Measurements from ENCODE around the gene FETUB. TPM values are rescaled to one million over a fixed set of nuclear protein-coding genes. Genes with fewer than 3 reads are reported as not detected.

The FETUB gene
- total RNA-seq, 1 experiment from 2014 or later = not detected

- TF ChIP-seq ELF1 (IDR thresholded peaks at IDR 0.05; ENCODE audit: borderline replicate concordance, low read depth) (no peak), CBX3 (IDR thresholded peaks at IDR 0.05; ENCODE audit: low read depth) (no peak), REST (IDR thresholded peaks at IDR 0.05; ENCODE audit: low read depth) (no peak), SP1 (IDR thresholded peaks at IDR 0.05; ENCODE audit: low read depth) (no peak), SRF (IDR thresholded peaks at IDR 0.05; ENCODE audit: low read depth) (no peak), TCF7L2 (IDR thresholded peaks at IDR 0.05; ENCODE audit: borderline replicate concordance, extremely low read depth, insufficient read depth, insufficient read length) (no peak)
These were observed 53.6 kb downstream of the FETUB start (continued) for GRCh38 chr3:186693843-186694242.

GRCh38 chr3:186694288-186695032 is 54.3 kb downstream of the FETUB start:
- intact Hi-C loops (cut with micrococcal nuclease) = no loop called here
- TF ChIP-seq JUND (IDR thresholded peaks at IDR 0.05) (no peak), CBX3 (IDR thresholded peaks at IDR 0.05; ENCODE audit: low read depth) (no peak), CEBPB (IDR thresholded peaks at IDR 0.05; ENCODE audit: low read depth) (no peak), EZH2phosphoT487 (IDR thresholded peaks at IDR 0.05; ENCODE audit: borderline replicate concordance) (no peak), ATF3 (IDR thresholded peaks at IDR 0.05) (no peak), ZNF274 (IDR thresholded peaks at IDR 0.05; ENCODE audit: low read depth, low read length) (no peak), EGR1 (IDR thresholded peaks at IDR 0.05; ENCODE audit: low read depth) (no peak), ZBTB33 (IDR thresholded peaks at IDR 0.05; ENCODE audit: extremely low read depth, insufficient replicate concordance, low read length) (no peak), SP1 (IDR thresholded peaks at IDR 0.05; ENCODE audit: low read depth) (no peak), POLR2AphosphoS5 (IDR thresholded peaks at IDR 0.05; ENCODE audit: low read depth, low read length) (no peak), FOSL1 (IDR thresholded peaks at IDR 0.05; ENCODE audit: low read depth) (no peak), EZH2 (IDR thresholded peaks at IDR 0.05) (no peak), SIN3A (IDR thresholded peaks at IDR 0.05; ENCODE audit: low read depth) (no peak), POLR2A (IDR thresholded peaks at IDR 0.05; ENCODE audit: borderline replicate concordance, extremely low read depth, insufficient read depth, insufficient read length) (no peak), RAD21 (IDR thresholded peaks at IDR 0.05; ENCODE audit: low read depth) (no peak), MAX (IDR thresholded peaks at IDR 0.05) (no peak), SRF (IDR thresholded peaks at IDR 0.05; ENCODE audit: low read depth) (no peak)
- Histone ChIP-seq H3K79me2 (ENCODE audit: insufficient read depth, low read length) (no peaks in the 10 kb centered on the region), H4K20me1 (ENCODE audit: insufficient read depth) (no peaks in the 10 kb centered on the region), H3K27me3 (ENCODE audit: insufficient read depth, low read length) (no peaks in the 10 kb centered on the region), H3K36me3 (ENCODE audit: control insufficient read depth in 1 of 2, insufficient read depth in 2 of 2, low read length in 2 of 2) (no peaks in the 10 kb centered on the region), H3K4me3 (replicated peaks in 1 of 2; ENCODE audit: low read depth in 1 of 2, low read length in 2 of 2) (no peak overlapping the region), H3K9ac (ENCODE audit: low read length) (no peak overlapping the region), H2AFZ (ENCODE audit: low read depth, low read length, poor library complexity, severe bottlenecking) (no peak overlapping the region), H3K27ac (ENCODE audit: low read depth, low read length) (no peak overlapping the region), H3K4me1 (ENCODE audit: control insufficient read depth in 1 of 2, insufficient read depth in 2 of 2, low read length in 2 of 2) (no peaks in the 10 kb centered on the region), H3K9me2 (ENCODE audit: insufficient read depth) (no peaks in the 10 kb centered on the region), H3K4me2 (ENCODE audit: low read length) (no peak overlapping the region), H3K9me3 (ENCODE audit: control insufficient read depth in 1 of 2, insufficient read depth in 1 of 2, low read depth in 1 of 2, low read length in 2 of 2) (no peaks in the 10 kb centered on the region)
- no peak; the same call in 1 of the 2 replicates for ATAC-seq
- ChIA-PET CTCF (no interaction called here), RAD21 (ENCODE audit: low non-redundant PET in 1 of 2, low total read pairs in 2 of 2, uncharacterized antibody in 2 of 2, unreplicated experiment in 2 of 2) (no interaction called here), POLR2A (no interaction called here)
- no TSS peak for BruUV-seq (replicated peaks)
- DNase-seq (ENCODE audit: low read depth, low spot score) = no peak

Data from HCT116 (cell line).